BLaER1 (cell line): Measurements from ENCODE around the gene DNASE2.

ENCODE experiments used
- H3K27ac ChIP-seq: shearing (Covaris generic); formaldehyde crosslinking; 2 replicates; pipeline ENCODE4 v1.8.1; 2022
- H3K27me3 ChIP-seq: shearing (Covaris generic); formaldehyde crosslinking; 2 replicates; pipeline ENCODE4 v1.8.1; 2022
- H3K36me3 ChIP-seq: shearing (Covaris generic); formaldehyde crosslinking; 2 replicates; pipeline ENCODE4 v1.8.1; 2022
- H3K4me1 ChIP-seq: shearing (Covaris generic); formaldehyde crosslinking; 2 replicates; pipeline ENCODE4 v1.8.1; 2022
- H3K4me2 ChIP-seq: shearing (Covaris generic); formaldehyde crosslinking; 2 replicates; pipeline ENCODE4 v1.8.1; 2022
- H3K4me3 ChIP-seq: shearing (Covaris generic); formaldehyde crosslinking; 2 replicates; pipeline ENCODE4 v1.8.1; 2022
- H3K9ac ChIP-seq: shearing (Covaris generic); formaldehyde crosslinking; 2 replicates; pipeline ENCODE4 v1.8.1; 2022
- H3K9me3 ChIP-seq: shearing (Covaris generic); formaldehyde crosslinking; 2 replicates; pipeline ENCODE4 v1.8.1; 2022
- H4K20me1 ChIP-seq: shearing (Covaris generic); formaldehyde crosslinking; 2 replicates; pipeline ENCODE4 v1.8.1; 2022
- Cebpa-rat ChIP-seq: shearing (Covaris generic); IDR thresholded peaks from 2 replicates; pipeline ENCODE4 v1.8.1; 2022

Gene DNASE2

GRCh38 chr19:12886969-12887747, 5.9 kb upstream of the DNASE2 start, which contains the start of gene KLF1:
KLF1 (minus strand) TSS chr19:12887201; CDS start chr19:12887140, 61 bp downstream.
- peaks cover 11% of the 10 kb centered on the region for H4K20me1 ChIP-seq
- H3K4me2 ChIP-seq, result no peak within 1 kb of the TSS
- H3K27ac ChIP-seq, result no peak within 1 kb of the TSS
- no peaks in the 10 kb centered on the region for H3K36me3 ChIP-seq
- no peak within 1 kb of the TSS for H3K9ac ChIP-seq
- no peak within 1 kb of the TSS for H3K4me3 ChIP-seq
- TF ChIP-seq Cebpa-rat, result no peak
- peaks cover 22% of the 10 kb centered on the region for H3K9me3 ChIP-seq
- peaks cover 42% of the 10 kb centered on the region for H3K27me3 ChIP-seq
- peaks cover 21% of the 10 kb centered on the region for H3K4me1 ChIP-seq

GRCh38 chr19:12886651-12886968, 5.4 kb upstream of the DNASE2 start:
- TF ChIP-seq Cebpa-rat, result no peak
- Histone ChIP-seq H3K9me3 (peaks cover 22% of the 10 kb centered on the region), H3K9ac (no peak overlapping the region), H3K27me3 (peaks cover 42% of the 10 kb centered on the region), H3K4me1 (peaks cover 21% of the 10 kb centered on the region), H3K4me3 (no peak overlapping the region), H4K20me1 (peaks cover 6% of the 10 kb centered on the region), H3K36me3 (no peaks in the 10 kb centered on the region), H3K27ac (no peak overlapping the region), H3K4me2 (no peak overlapping the region)

GRCh38 chr19:12885749-12886650, 4.8 kb upstream of the DNASE2 start:
- Histone ChIP-seq H3K27me3 (peaks cover 42% of the 10 kb centered on the region), H3K4me2 (no peak overlapping the region), H3K4me3 (no peak overlapping the region), H3K27ac (no peak overlapping the region), H3K9ac (no peak overlapping the region), H3K9me3 (peaks cover 22% of the 10 kb centered on the region), H3K36me3 (no peaks in the 10 kb centered on the region), H3K4me1 (peaks cover 19% of the 10 kb centered on the region), H4K20me1 (no peaks in the 10 kb centered on the region)
- TF ChIP-seq Cebpa-rat, result no peak

- Histone ChIP-seq H3K4me1 (peaks cover 22% of the 10 kb centered on the region), H3K4me2 (no peak overlapping the region), H3K9me3 (peaks cover 22% of the 10 kb centered on the region), H3K36me3 (no peaks in the 10 kb centered on the region), H3K27me3 (peaks cover 42% of the 10 kb centered on the region), H4K20me1 (no peaks in the 10 kb centered on the region), H3K27ac (no peak overlapping the region), H3K9ac (no peak overlapping the region), H3K4me3 (no peak overlapping the region)
- TF ChIP-seq Cebpa-rat, result no peak
Measured at GRCh38 chr19:12884926-12885748, 3.9 kb upstream of the DNASE2 start.

GRCh38 chr19:12884627-12884925, 3.3 kb upstream of the DNASE2 start:
- Histone ChIP-seq H3K27ac (no peak overlapping the region), H3K9me3 (peaks cover 22% of the 10 kb centered on the region), H3K4me2 (no peak overlapping the region), H3K27me3 (peaks cover 42% of the 10 kb centered on the region), H4K20me1 (no peaks in the 10 kb centered on the region), H3K4me1 (peaks cover 21% of the 10 kb centered on the region), H3K9ac (no peak overlapping the region), H3K4me3 (no peak overlapping the region), H3K36me3 (no peaks in the 10 kb centered on the region)
- no peak for TF ChIP-seq Cebpa-rat

- no peak for TF ChIP-seq Cebpa-rat
- H3K27ac ChIP-seq, result no peak overlapping the region
- no peak overlapping the region for H3K4me2 ChIP-seq
- H3K9ac ChIP-seq, result no peak overlapping the region
- peaks cover 42% of the 10 kb centered on the region for H3K27me3 ChIP-seq
- H4K20me1 ChIP-seq, result no peaks in the 10 kb centered on the region
- no peak overlapping the region for H3K4me3 ChIP-seq
- peaks cover 22% of the 10 kb centered on the region for H3K9me3 ChIP-seq
- peaks cover 18% of the 10 kb centered on the region for H3K4me1 ChIP-seq
- H3K36me3 ChIP-seq, result no peaks in the 10 kb centered on the region
Measured at GRCh38 chr19:12884202-12884601, 3.0 kb upstream of the DNASE2 start.

- no peak overlapping the region for H3K4me3 ChIP-seq
- H3K9ac ChIP-seq, result no peak overlapping the region
- no peak overlapping the region for H3K4me2 ChIP-seq
- H3K36me3 ChIP-seq, result peaks cover 12% of the 10 kb centered on the region
- H3K27me3 ChIP-seq, result peaks cover 40% of the 10 kb centered on the region
- H3K4me1 ChIP-seq, result peaks cover 17% of the 10 kb centered on the region
- TF ChIP-seq Cebpa-rat, result no peak
- H3K27ac ChIP-seq, result no peak overlapping the region
- no peaks in the 10 kb centered on the region for H4K20me1 ChIP-seq
- peaks cover 22% of the 10 kb centered on the region for H3K9me3 ChIP-seq
Measured at GRCh38 chr19:12882589-12882988, 1.3 kb upstream of the DNASE2 start.

- H3K36me3 ChIP-seq, result peaks cover 31% of the 10 kb centered on the region
- H3K4me1 ChIP-seq, result peaks cover 17% of the 10 kb centered on the region
- H3K27ac ChIP-seq, result peak overlapping the region; percentile 83
- TF ChIP-seq Cebpa-rat, result no peak
- peak overlapping the region; percentile 87 for H3K4me2 ChIP-seq
- H4K20me1 ChIP-seq, result no peaks in the 10 kb centered on the region
- H3K9ac ChIP-seq, result peak overlapping the region; percentile 84
- peak overlapping the region; percentile 86 for H3K4me3 ChIP-seq
- H3K27me3 ChIP-seq, result peaks cover 21% of the 10 kb centered on the region
- H3K9me3 ChIP-seq, result peaks cover 22% of the 10 kb centered on the region
Measured at GRCh38 chr19:12880551-12881171, 588 bp downstream of the DNASE2 start.

- Histone ChIP-seq H3K36me3 (peaks cover 56% of the 10 kb centered on the region), H4K20me1 (no peaks in the 10 kb centered on the region), H3K9ac (no peak overlapping the region), H3K4me3 (no peak overlapping the region), H3K27me3 (no peaks in the 10 kb centered on the region), H3K9me3 (peaks cover 18% of the 10 kb centered on the region), H3K27ac (no peak overlapping the region), H3K4me2 (no peak overlapping the region), H3K4me1 (peaks cover 4% of the 10 kb centered on the region)
- no peak for TF ChIP-seq Cebpa-rat
Measured at GRCh38 chr19:12875086-12875485, 6.2 kb downstream of the DNASE2 start.
